HG02981 (cell line): Measurements from ENCODE around the gene TMEM165.
"Not testable (repeated sequence)": the region's sequence is repeated elsewhere in the genome, so short reads cannot be mapped to it uniquely, and the experiment has no call there.

Source experiments
- ATAC-seq: cut with Tn5 transposase; IDR thresholded peaks from one replicate; pipeline ENCODE4 v1.9.1; 2021; ENCODE audit warnings: mild to moderate bottlenecking, moderate library complexity; ENCODE audit not compliant: unreplicated experiment

TMEM165 gene, protein sequence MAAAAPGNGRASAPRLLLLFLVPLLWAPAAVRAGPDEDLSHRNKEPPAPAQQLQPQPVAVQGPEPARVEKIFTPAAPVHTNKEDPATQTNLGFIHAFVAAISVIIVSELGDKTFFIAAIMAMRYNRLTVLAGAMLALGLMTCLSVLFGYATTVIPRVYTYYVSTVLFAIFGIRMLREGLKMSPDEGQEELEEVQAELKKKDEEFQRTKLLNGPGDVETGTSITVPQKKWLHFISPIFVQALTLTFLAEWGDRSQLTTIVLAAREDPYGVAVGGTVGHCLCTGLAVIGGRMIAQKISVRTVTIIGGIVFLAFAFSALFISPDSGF

DNA sequence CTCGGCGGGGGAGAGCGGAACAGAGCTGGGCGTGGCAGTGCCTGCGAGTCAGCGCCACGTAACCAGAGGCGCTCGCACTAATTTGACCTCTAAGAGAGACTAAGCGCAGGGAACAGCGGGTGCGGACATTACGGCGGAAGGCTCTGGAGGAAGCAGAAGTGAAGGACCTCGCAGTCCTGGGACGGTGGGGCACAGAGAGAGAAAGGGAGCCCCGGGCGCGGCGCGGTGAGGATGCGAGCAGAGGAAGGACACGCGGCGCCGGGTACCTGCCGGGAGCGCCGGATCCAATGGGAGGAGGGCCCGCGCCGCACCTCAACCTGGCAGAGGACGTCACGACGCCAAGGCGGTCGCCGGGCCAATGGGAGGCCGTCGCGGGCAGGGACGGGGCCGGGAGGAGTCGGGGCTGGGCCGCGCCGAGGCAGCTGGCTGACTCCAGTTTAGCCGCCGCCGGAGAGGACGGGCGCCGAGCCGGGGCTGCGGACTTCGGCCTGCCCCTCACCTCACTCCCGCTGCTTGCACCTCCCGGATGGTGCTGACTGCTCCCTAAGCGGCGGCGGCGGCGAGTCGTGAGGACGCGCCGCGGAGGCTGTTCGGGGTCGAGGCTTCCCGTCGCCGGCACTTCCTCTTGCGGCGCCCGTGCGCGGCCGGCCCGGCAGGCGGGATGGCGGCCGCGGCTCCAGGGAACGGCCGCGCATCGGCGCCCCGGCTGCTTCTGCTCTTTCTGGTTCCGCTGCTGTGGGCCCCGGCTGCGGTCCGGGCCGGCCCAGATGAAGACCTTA is at the start of gene TMEM165:
Gene TMEM165 (plus strand): TSS at position 429 of the 779 bp plus-strand sequence. CDS start 233 bp downstream, at position 662.
- peak; percentile 91 for ATAC-seq

DNA sequence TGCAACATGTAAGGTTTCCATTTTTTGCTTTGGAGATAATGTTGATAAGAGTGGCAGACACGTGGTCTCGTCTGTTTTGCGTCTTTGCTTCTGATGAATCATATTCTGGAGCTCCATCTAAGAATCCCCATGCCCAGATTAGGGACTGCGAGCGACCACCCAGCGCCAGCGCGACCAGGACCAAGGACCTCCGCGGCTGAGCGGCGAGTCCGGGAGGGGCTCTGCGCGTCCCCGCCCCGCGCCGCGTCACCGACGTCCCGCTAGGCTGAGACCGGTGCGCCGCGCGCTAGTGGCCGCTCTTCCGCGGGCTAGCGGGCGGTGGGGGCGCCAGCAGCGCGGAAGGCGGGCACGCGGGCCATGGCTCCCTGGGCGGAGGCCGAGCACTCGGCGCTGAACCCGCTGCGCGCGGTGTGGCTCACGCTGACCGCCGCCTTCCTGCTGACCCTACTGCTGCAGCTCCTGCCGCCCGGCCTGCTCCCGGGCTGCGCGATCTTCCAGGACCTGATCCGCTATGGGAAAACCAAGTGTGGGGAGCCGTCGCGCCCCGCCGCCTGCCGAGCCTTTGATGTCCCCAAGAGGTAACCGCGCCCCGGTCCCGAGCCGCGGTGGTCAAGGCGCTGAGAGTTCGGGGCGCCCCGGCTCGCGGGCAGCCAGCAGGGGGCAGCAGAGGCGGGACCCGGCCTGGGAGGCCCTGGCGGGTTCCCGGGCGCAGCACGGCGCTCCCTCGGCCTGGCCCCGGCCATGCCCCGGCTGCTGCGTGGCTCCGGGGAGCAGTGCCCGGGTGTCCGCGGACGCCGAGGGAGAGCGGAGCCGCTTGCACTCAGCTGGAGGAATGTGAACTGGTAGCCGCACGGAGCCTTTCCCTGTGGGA is 49.5 kb upstream of the TMEM165 start, which contains the start of gene SRD5A3:
Gene SRD5A3 (plus strand): TSS at position 263 of the 871 bp plus-strand sequence. CDS start 95 bp downstream, at position 358.
- ATAC-seq: peak; percentile 90

DNA sequence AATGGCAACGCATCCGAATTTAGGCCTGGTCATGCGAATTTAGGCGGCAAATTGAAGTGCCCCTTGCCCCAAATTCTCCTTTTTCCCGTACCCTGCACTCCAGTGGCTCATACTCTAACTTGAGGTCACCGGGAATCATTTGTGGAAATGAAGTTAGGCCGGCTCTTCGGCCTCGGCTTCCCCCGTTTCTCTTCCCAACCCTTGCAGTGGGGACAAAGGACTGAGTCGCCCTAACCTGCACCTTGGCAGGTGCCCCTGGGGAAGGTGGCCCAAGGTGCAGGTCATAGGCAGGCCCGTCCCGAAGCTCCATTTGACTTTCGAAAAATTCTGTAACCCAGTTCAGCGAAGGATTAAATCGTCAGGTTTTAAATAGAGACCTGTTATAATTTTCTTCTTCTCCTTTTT is 48.9 kb upstream of the TMEM165 start:
- no peak for ATAC-seq

DNA sequence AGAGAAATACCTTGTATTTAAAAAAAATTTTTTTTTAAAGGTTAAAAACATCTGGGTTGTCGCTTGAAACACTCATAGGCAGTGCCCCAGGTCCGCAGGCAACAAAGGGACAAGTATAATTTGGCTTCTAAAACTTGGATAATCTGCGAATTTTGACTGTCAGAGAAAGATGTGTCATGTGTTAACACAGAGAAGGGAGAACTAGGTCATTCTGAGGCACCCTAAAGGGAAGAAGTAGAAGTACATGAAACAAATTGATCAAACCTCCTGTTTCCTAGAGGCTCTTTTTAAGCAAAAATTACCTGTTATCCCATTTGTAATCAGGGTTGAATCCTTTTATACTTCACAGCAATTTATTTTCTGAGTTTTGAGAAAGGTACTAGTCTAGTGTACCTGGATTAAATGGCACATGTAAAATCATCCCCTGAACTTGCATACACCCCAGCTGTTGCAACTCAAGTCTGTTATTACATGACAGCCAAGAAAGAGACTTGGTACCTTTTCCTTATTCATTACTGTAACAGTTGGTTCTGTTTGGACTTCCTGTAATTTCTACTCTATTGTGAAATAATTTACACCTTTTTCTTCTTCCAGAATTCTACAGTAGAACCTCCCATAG is 48.0 kb upstream of the TMEM165 start:
- ATAC-seq: no peak

DNA sequence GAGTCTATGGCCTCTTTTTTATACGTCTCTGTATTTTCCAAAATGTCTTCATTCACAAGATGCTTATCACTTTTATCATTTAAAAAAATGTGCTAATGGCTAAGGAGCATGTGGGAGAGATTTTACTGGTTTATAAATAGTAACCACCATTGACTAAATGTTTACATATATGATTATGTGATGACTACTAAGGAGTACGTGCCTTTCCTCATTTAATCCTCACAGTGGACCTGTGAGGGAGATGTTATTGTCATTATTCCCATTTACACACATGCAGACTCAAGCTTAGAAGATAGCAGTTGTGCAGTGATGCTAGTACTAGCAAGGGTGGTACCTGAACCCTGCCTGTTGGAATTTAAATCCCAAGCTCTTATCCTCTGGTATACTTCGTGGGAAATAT is 47.3 kb upstream of the TMEM165 start:
- ATAC-seq: no peak

DNA sequence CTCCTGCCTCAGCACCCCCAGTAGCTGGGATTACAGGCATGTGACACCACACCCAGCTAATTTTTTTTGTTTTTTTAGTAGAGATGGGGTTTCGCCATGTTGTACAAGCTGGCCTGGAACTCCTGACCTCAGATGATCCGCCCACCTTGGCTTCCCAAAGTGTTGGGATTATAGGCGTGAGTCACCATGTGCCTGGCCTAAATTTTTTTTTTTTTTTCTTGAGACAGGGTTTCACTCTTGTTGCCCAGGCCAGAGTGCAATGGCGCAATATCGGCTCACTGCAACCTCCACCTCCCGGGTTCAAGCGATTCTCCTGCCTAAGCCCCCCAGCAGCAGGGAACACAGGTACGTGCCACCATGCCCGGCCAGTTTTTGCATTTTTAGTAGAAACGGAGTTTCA is 44.9 kb upstream of the TMEM165 start:
- not testable (repeated sequence) for ATAC-seq

DNA sequence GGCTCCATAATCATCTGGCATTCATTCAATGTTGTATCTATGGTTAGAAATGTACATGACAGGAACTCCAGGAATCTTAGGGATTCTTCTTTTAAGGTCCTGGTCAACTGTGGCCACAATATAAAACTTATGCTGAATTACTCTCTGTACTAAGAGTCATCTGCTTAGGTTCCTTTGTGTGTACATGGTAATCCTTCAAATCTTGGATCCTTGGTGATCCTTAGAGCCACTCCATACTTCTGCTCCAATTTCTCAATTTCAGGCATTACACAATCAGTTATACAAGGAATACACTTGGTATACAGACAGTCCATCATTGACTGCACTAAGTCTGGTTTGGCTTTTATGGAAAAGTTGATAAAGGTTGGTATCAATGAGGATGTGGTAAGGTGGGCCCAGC is 43.9 kb upstream of the TMEM165 start:
- ATAC-seq: no peak

DNA sequence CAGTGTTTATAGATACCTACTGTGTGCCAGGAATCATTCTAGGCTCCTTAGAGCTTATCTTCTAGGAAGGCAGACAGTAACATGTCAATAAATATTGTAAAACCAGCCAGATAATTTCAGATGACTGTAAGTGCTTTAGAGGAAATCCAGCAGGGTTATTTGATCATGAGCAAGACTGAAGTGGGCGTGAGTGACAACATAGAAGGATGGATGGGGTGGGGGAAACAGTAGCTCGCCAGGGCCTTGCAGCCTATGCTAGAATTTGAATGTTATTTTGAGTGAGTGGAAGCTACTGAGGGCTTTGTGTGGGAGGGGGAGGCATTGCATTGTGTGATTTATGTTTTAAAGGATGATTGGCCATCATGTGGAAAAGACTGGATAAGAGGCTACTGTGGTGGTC is 43.0 kb upstream of the TMEM165 start:
- ATAC-seq: no peak

DNA sequence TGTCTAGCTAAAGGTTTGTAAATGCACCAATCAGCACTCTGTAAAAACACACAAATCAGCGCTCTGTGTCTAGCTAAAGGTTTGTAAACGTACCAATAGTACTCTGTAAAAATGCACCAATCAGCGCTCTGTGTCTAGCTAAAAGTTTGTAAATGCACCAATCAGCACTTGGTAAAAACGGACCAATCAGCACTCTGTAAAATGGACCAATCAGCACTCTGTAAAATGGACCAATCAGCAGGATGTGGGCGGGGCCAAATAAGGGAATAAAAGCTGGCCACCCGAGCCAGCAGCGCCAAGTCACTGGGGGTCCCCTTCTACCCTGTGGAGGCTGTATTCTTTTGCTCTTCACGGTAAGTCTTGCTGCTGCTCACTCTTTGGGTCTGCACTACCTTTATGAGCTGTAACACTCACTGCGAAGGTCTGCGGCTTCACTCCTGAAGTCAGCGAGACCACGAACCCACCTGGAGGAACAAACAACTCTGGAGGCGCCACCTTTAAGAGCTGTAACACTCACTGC is 42.5 kb upstream of the TMEM165 start:
- ATAC-seq: not testable (repeated sequence)

DNA sequence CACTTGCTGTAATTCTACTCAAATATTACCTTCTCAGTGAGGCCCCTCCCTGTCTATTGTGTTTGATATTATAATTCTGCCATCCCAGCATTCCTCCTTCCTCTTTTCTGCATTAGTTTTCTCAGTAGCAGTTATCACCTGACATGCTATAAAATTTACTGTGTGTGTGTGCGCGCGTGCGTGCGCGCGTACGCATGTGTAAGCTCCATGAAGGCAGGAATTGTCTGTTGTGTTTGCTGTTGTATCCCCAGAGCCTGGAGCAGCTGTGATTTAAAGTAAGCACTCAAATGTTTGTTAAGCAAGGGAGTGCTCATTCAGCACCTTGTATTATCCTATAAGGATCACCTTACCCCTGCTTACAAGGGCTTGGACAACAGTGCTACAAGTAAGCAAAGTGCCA is 41.1 kb upstream of the TMEM165 start:
- no peak for ATAC-seq

DNA sequence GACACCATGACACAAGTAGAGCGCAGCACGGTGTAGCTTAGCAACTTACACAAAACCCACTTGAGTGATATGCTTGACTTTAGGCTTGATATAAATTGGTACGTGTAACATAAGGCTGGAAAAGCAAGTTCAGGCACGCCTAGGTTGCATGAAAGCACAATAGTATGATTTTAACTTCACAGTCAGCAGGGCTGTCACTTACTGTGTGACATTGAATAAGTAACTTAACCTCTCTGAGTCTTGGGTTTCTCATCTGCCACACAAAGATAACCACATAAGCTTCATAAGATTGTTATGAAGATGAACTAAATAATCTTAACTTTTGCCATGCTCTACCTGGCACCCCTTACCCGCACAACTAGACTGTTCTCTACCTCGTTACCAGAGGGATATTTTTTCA is 40.2 kb upstream of the TMEM165 start:
- no peak for ATAC-seq

DNA sequence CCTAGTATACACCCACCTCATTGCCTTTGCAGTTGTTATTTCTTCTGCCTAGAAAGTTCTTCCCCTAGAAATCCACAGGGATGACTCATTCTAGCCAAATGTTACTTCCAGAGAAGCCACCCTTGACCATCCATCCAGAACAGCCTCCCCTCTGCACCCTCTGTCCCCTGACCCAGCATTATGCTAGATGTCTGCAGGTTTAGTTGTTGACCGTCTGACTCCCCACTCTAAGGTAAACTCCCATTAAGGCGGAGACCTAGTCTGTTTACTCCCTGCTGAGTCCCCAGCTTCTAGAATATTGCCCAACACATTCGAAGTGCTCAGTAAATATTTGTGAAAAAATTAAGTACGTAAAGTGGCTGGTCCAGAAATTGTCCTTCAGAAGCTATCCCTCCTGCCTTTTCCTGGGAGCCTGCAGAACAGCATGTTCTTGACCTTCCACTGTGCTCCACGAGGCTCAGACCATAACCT is 38.7 kb upstream of the TMEM165 start:
- no peak for ATAC-seq

DNA sequence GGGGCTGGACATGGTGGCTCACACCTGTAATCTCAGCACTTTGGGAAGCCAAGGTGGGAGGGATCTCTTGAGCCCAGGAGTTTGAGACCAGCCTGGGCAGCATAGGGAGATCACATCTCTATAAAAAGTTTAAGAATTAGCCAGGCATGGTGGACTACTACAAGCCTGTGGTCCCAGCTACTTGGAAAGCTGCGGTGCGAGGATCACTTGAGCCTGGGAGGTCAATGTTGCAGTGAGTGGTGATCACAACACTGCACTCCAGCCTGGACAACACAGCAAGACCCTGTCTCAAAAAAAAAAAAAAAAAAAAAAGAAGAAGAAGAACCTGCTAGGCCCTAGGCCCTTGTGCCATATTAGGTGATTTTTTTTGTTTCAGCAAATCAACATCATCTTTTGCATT is 37.5 kb upstream of the TMEM165 start:
- ATAC-seq: no peak

DNA sequence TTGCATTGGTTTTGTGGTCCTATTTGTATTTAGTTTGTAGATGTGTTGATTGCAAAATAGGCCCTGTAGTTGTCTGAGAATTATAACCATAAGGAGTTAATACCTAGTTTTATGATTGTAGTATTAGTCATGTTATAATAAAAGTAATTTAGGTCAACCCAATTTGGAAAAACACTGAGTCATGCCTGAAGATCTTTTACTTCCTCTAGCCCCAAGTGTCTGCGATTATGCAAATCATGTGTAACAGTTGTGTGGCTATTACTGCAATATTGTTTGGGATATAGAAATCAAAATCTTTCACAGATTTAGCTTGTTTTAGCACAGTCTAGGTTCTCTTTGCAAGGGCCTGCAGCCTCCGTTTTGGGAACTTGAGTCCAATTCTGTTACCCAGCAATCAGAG is 37.1 kb upstream of the TMEM165 start:
- peak; percentile 84 for ATAC-seq

DNA sequence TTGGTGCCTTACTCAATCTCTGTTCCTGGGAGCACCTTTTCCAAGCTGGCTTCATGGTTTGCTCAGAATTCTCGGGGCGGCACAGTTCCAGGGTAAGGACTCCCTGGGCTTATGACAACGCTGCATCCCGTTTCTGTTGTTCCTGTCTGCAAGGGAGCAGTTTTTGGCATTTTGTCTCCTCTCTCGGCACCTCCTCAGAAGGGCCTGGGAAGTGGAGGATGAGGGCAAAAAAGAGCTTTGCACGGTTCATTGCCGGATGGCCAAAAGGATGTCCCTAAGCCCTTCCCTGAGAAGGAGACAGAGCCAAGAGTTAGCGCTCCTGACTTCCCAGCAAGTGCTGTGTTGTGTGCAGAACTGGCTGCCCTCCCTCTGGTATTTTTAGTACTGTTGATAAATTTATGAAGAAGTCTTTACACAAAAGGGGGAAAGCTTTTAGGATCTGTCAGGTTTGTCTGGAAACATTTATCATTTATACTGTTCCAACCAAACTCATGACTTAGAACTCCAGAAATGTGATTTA is 36.3 kb upstream of the TMEM165 start:
- no peak for ATAC-seq

DNA sequence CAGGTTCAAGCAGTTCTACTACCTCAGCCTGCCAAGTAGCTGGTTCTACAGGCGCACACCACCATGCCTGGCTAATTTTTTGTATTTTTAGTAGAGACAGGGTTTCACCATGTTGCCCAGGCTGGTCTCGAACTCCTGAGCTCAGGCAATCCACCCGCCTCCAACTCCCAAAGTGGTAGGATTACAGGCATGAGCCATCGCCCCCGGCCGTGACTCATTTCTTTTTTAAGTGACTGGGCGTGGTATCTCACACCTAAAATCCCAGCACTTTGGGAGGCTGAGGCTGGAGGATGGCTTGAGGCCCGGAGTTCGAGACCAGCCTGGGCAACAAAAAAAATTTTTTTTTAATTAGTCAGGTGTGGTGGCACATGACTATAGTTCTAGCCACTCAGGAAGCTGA is 32.8 kb upstream of the TMEM165 start:
- not testable (repeated sequence) for ATAC-seq

DNA sequence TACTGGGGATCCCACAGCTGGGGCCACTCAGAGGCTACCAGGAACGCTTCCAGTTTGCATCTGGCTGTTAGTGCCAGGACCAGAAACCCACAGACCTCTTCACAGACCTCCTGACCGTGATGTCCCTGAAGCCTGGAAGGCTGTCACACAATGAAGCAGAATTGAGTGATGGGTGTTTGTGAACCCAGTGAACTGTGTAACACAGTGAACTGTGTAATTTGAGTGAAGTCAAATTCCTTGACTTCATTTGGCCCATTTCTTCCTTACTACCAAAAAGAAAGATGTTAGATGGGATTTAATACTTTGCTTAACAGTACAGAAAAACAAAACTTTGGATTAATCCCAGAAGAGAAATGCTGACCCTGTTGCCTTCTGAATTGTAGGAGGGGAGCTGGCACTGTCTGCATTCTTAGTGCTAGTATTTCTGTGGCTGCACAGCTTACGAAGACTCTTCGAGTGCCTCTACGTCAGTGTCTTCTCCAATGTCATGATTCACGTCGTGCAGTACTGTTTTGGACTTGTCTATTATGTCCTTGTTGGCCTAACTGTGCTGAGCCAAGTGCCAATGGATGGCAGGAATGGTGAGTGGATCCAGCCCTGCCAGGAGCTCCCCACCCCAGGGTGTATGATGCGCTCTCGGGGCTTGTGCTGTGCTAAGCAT is 31.9 kb upstream of the TMEM165 start:
- no peak for ATAC-seq

DNA sequence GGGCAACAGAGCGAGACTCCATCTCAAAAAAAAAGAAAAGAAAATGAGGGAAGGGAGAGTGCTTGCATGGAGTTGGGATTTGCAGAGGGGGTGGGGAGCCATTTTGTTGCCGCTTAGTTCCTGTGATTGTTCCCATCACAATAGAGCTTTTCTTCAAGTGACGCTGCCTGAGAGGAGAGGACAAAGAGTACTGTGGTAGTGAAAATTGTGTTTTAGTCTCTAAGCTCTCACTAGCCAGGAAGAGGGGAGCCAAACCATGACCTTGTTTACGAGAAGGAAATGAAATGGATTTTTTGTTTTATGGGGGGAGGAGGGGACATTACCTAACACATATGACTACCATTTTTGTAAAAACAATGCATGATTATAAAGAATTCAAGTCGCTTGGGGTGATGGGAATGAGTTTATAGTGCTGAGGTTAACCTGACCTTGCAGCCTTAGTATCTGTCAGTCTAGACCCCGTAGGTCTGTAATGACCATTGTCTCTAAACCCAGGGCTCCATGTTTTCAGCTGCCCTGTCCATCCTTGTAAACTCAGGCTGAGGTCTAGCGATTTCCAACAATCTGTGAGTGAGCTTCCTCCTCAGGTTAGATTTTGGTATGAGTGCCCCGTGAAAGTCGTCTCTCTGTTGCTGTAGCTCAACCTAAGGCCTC is 30.9 kb upstream of the TMEM165 start:
- no peak for ATAC-seq

DNA sequence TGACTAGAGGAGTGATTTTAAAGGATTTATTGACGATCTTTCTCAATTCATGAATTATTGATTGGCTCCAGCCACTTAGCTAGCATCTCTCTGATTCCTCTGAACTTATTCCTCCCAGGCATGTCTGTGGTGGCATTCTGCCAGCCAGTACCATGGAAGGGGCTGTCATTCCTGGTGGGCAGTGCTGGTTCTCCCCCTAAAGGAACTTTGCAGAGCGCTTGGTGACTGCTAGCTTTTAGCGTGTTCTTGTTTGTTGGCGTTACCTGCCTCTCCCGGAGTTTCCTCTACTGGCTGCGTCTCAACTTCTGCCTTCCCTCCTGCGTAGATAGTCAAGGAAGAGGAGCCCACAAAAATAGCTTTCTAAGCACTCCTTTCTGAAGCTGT is 30.4 kb upstream of the TMEM165 start:
- ATAC-seq: no peak
